GM23338 (cell line): ENCODE measurements around the gene GUCY1A2. TPM values are rescaled to one million over a fixed set of nuclear protein-coding genes. Genes with fewer than 3 reads are reported as not detected.
"Not testable (repeated sequence)": the region's sequence is repeated elsewhere in the genome, so short reads cannot be mapped to it uniquely, and the experiment has no call there.

Experiments used
- ATAC-seq: fragments of 200-7000 bp; cut with Tn5 transposase; 3 replicates; pipeline ENCODE4 v1.9.1; 2020
- DNase-seq: peaks from one replicate; pipeline ENCODE4 v3.0.0-alpha.2; 2015; ENCODE audit warnings: low spot score
- H2AFZ ChIP-seq: fragments of 200-600 bp; sonication (generic); 2 replicates; pipeline ENCODE4 v1.8.0; 2016; ENCODE audit warnings: antibody characterized with exemption, mild to moderate bottlenecking, moderate library complexity
- H3F3A ChIP-seq: fragments of 200-600 bp; sonication (generic); replicated peaks from 2 replicates; pipeline ENCODE4 v1.8.0; 2017; ENCODE audit warnings: antibody characterized with exemption, mixed run types, low read depth
- H3K27ac ChIP-seq: fragments of 200-600 bp; sonication (generic); 2 replicates; pipeline ENCODE4 v1.6.1; 2016; ENCODE audit warnings: low read depth
- H3K27me3 ChIP-seq: fragments of 200-600 bp; sonication (generic); 2 replicates; pipeline ENCODE4 v1.8.0; 2016; ENCODE audit warnings: mild to moderate bottlenecking, mixed run types, moderate library complexity; ENCODE audit not compliant: insufficient read depth
- H3K36me3 ChIP-seq: fragments of 200-600 bp; sonication (generic); 2 replicates; pipeline ENCODE4 v1.8.0; 2016; ENCODE audit warnings: mild to moderate bottlenecking; ENCODE audit not compliant: insufficient read depth
- H3K4me1 ChIP-seq: fragments of 200-600 bp; sonication (generic); 2 replicates; pipeline ENCODE4 v1.8.0; 2016; ENCODE audit warnings: mild to moderate bottlenecking, moderate library complexity; ENCODE audit not compliant: insufficient read depth
- H3K4me2 ChIP-seq: fragments of 200-600 bp; sonication (generic); 2 replicates; pipeline ENCODE4 v1.7.1; 2017; ENCODE audit warnings: mixed run types
- H3K4me3 ChIP-seq: fragments of 200-600 bp; sonication (generic); 2 replicates; pipeline ENCODE4 v1.6.1; 2016; ENCODE audit warnings: mixed run types
- H3K79me2 ChIP-seq: fragments of 200-600 bp; sonication (generic); replicated peaks from 2 replicates; pipeline ENCODE4 v1.8.0; 2017; ENCODE audit warnings: mild to moderate bottlenecking; ENCODE audit not compliant: insufficient read depth
- H3K9me2 ChIP-seq: fragments of 200-600 bp; sonication (generic); 2 replicates; pipeline ENCODE4 v1.8.0; 2017; ENCODE audit not compliant: insufficient read depth
- H4K20me1 ChIP-seq: fragments of 200-600 bp; sonication (generic); replicated peaks from 2 replicates; pipeline ENCODE4 v1.8.0; 2017; ENCODE audit warnings: mild to moderate bottlenecking; ENCODE audit not compliant: insufficient read depth
- H3K27ac Mint-ChIP-seq: 2 replicates; pipeline ENCODE4 v1.8.0; 2020; ENCODE audit warnings: inconsistent platforms, mild to moderate bottlenecking, moderate library complexity, mixed read lengths
- H3K27me3 Mint-ChIP-seq: 3 replicates; pipeline ENCODE4 v1.8.0; 2022; ENCODE audit warnings: low read depth, mild to moderate bottlenecking, moderate library complexity, mixed read lengths, inconsistent platforms; ENCODE audit not compliant: insufficient read depth, poor library complexity
- H3K36me3 Mint-ChIP-seq: 3 replicates; pipeline ENCODE4 v1.8.0; 2021; ENCODE audit warnings: low read depth, mild to moderate bottlenecking, inconsistent platforms, moderate library complexity, mixed read lengths
- H3K4me1 Mint-ChIP-seq: 3 replicates; pipeline ENCODE4 v1.8.0; 2020; ENCODE audit warnings: mild to moderate bottlenecking, inconsistent platforms, mixed read lengths
- H3K4me3 Mint-ChIP-seq: 3 replicates; pipeline ENCODE4 v1.8.0; 2021; ENCODE audit warnings: moderate library complexity, mild to moderate bottlenecking, inconsistent platforms, mixed read lengths
- H3K9me3 Mint-ChIP-seq: 3 replicates; pipeline ENCODE4 v1.8.0; 2020; ENCODE audit warnings: moderate library complexity, mild to moderate bottlenecking, inconsistent platforms, mixed read lengths
- EZH2 ChIP-seq: fragments of 200-600 bp; sonication (generic); IDR thresholded peaks from one replicate; pipeline ENCODE4 v1.8.0; 2017; ENCODE audit warnings: antibody characterized with exemption, mild to moderate bottlenecking, low read depth; ENCODE audit not compliant: unreplicated experiment
- JUNB ChIP-seq: IDR thresholded peaks from one replicate; pipeline ENCODE4 v1.6.1; 2016; ENCODE audit warnings: antibody characterized with exemption; ENCODE audit not compliant: unreplicated experiment
- ZNF462 ChIP-seq: fragments of 250-450 bp; sonication (Bioruptor Pico); IDR thresholded peaks from 2 replicates; pipeline ENCODE4 v1.5.0; 2020; ENCODE audit warnings: mild to moderate bottlenecking, moderate library complexity
- polyA plus RNA-seq: library from polyadenylated mRNA; unstranded; fragments of >200 nt; fragmentation: Nextera tagmentation; extraction: Ambion mirVana; gene quantifications from 2 replicates; pipeline ENCODE4 v1.2.1, GENCODE V29; 2016
- total RNA-seq: library from RNA; depleted of rRNA; stranded (reverse); fragments of >200 nt; shearing (Covaris generic); gene quantifications from 2 replicates; pipeline ENCODE4 v1.2.3, GENCODE V29; 2014

The GUCY1A2 gene
- total and polyA plus RNA-seq, 2 experiments from 2014 or later, result 0.36 to 1.4 TPM

GRCh38 chr11:106787454-106787853 lies 230.8 kb downstream of the GUCY1A2 start (continued):
- TF ChIP-seq ZNF462 (CRISPR knock-in tag), result no peak
- no peak for TF ChIP-seq JUNB
- TF ChIP-seq EZH2, result no peak

GRCh38 chr11:106785913-106786650 lies 232.2 kb downstream of the GUCY1A2 start:
- Histone ChIP-seq H3K4me2 (no peak overlapping the region), H3F3A (no peaks in the 10 kb centered on the region), H4K20me1 (no peaks in the 10 kb centered on the region), H3K4me1 (peaks cover 15% of the 10 kb centered on the region; the same call in 1 of the 2 replicates), H3K36me3 (no peaks in the 10 kb centered on the region), H3K9me2 (peaks cover 18% of the 10 kb centered on the region), H3K4me3 (no peak overlapping the region), H3K27ac (no peak overlapping the region), H3K79me2 (no peaks in the 10 kb centered on the region), H2AFZ (no peak overlapping the region), H3K27me3 (no peaks in the 10 kb centered on the region)
- Mint-ChIP-seq H3K36me3 (peaks cover 9% of the 10 kb centered on the region), H3K4me3 (no peak overlapping the region), H3K4me1 (peaks cover 4% of the 10 kb centered on the region; the same call in 2 of the 3 replicates), H3K27me3 (peaks cover 2% of the 10 kb centered on the region), H3K27ac (peak overlapping the region; percentile 20; the same call in 1 of the 2 replicates), H3K9me3 (peaks cover 12% of the 10 kb centered on the region)
- TF ChIP-seq JUNB, result no peak
- ATAC-seq, result no peak
- DNase-seq, result no peak

GRCh38 chr11:106777302-106777701 lies 241.0 kb downstream of the GUCY1A2 start:
- DNase-seq, H3K36me3 Mint-ChIP-seq, H3K27me3 ChIP-seq, H3F3A ChIP-seq, H3K27ac ChIP-seq, H3K27me3 Mint-ChIP-seq, H4K20me1 ChIP-seq, H3K27ac Mint-ChIP-seq, H3K4me3 ChIP-seq, H3K4me1 ChIP-seq, H3K4me3 Mint-ChIP-seq, ATAC-seq, H3K9me3 Mint-ChIP-seq, H3K79me2 ChIP-seq, H3K4me1 Mint-ChIP-seq, H3K36me3 ChIP-seq, H3K4me2 ChIP-seq, H3K9me2 ChIP-seq, H2AFZ ChIP-seq: not testable (repeated sequence)
